Measurements from ENCODE around the gene LMF1.

DNA sequence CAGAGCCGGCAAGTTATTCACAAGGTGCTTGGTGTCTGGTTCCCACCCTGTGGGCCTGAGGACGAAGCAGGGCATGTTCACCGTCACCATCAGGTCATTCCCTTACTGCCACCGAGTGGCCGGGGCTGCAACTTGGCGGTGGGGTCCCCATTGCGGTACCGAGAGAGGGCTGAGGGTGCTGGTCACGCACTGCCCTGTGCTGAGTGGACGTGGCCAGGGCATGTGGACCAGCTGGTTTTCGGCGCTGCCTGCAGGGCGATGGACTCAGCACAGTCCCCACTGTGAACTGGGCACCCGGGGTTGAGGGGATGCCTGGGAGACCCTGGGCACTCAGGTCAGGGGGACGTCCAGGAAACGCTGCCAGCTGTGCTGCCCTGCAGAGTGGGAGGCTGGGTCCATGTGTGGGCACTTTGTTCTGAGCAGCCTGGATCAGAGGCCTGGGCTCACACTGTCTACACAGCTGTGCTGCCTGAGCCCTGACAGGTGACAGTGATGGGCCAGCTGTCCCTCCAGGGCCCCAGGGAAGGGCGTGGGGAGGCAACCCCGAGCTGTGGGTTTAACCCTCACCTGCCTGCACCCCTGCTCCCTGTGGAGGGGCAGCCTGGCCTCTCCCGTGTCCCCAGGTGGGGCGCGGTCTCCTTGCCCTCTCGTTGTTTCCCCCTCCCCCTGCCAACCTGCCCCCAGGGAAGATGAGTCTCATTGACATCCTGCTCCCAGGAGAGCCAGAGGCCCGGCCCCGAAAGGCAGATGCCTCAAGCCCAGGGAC is 131.0 kb downstream of the LMF1 start:
- TF ChIP-seq, protein P1, sequence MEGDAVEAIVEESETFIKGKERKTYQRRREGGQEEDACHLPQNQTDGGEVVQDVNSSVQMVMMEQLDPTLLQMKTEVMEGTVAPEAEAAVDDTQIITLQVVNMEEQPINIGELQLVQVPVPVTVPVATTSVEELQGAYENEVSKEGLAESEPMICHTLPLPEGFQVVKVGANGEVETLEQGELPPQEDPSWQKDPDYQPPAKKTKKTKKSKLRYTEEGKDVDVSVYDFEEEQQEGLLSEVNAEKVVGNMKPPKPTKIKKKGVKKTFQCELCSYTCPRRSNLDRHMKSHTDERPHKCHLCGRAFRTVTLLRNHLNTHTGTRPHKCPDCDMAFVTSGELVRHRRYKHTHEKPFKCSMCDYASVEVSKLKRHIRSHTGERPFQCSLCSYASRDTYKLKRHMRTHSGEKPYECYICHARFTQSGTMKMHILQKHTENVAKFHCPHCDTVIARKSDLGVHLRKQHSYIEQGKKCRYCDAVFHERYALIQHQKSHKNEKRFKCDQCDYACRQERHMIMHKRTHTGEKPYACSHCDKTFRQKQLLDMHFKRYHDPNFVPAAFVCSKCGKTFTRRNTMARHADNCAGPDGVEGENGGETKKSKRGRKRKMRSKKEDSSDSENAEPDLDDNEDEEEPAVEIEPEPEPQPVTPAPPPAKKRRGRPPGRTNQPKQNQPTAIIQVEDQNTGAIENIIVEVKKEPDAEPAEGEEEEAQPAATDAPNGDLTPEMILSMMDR (optimal IDR thresholded peaks at IDR 0.05 in 1 of 3, IDR thresholded peaks at IDR 0.05 in 1 of 3, conservative IDR thresholded peaks at IDR 0.05 in 1 of 3; ENCODE audit: extremely low read depth in 1 of 3, insufficient read depth in 2 of 3, low read length in 3 of 3): no peak
- no peak for TF ChIP-seq EZH2 (IDR thresholded peaks at IDR 0.05; ENCODE audit: low read length)

Data from keratinocyte (primary cell).